Body of pancreas (tissue), 4 donors: ENCODE results near the gene DNASE1L3. TPM values are rescaled to one million over a fixed set of nuclear protein-coding genes. Genes with fewer than 3 reads are reported as not detected.
"Not testable (repeated sequence)": the region's sequence is repeated elsewhere in the genome, so short reads cannot be mapped to it uniquely, and the experiment has no call there.

Experiments
- ATAC-seq: fragments of 150-250 bp; one replicate; pipeline ENCODE4 v1.9.1; 2016
- DNase-seq, 4 donors: peaks; one replicate each; pipeline ENCODE4 v3.0.0-alpha.2; 2019
- H3K27ac ChIP-seq, 4 donors: fragments of 200-600 bp; sonication (generic); 1 replicate in 3 of 4; 2 replicates in 1 of 4; pipeline versions ENCODE4 v1.5.1 to v1.6.1; 2016 to 2019; ENCODE audit warnings: mild to moderate bottlenecking in 1 of 4, mixed read lengths in 1 of 4, moderate library complexity in 1 of 4
- H3K27me3 ChIP-seq, 2 donors: fragments of 200-600 bp; sonication (generic); one replicate each; pipeline ENCODE4 v1.6.0; 2016; ENCODE audit warnings: mild to moderate bottlenecking in 1 of 2
- H3K36me3 ChIP-seq, 2 donors: fragments of 200-600 bp; sonication (generic); replicated peaks in 1 of 2; 2 replicates each; pipeline ENCODE4 v1.5.1; 2016; ENCODE audit warnings: low read depth in 2 of 2; ENCODE audit not compliant: insufficient read depth in 1 of 2
- H3K4me1 ChIP-seq: fragments of 200-600 bp; sonication (generic); one replicate; pipeline ENCODE4 v1.6.0; 2016
- H3K4me3 ChIP-seq, 2 donors: fragments of 200-600 bp; sonication (generic); 1 replicate in 1 of 2; 2 replicates in 1 of 2; pipeline ENCODE4 v1.5.1; 2016 to 2019
- H3K9me3 ChIP-seq, 3 donors: fragments of 200-600 bp; sonication (generic); 1 replicate in 2 of 3; 2 replicates in 1 of 3; pipeline ENCODE4 v1.5.1; 2016
- CTCF ChIP-seq, 7 experiments: fragments of 450-650 bp in 4 of 7; fragments of 200-600 bp in 3 of 7; sonication (generic) in 3 of 7; IDR thresholded peaks; one replicate each; pipeline ENCODE4 v1.5.1; 2016 to 2019; ENCODE audit warnings: antibody characterized with exemption in 7 of 7
- POLR2A ChIP-seq, 3 donors: fragments of 450-650 bp; IDR thresholded peaks; one replicate each; pipeline ENCODE4 v1.6.1; 2016; ENCODE audit warnings: antibody characterized with exemption in 3 of 3, mild to moderate bottlenecking in 2 of 3
- WGBS, 2 donors: methylation state at CpG; one replicate each; pipeline ENCODE4 v1.1.5; 2017; 5-methylcytosine and 5-hydroxymethylcytosine counted together
- intact Hi-C: fragments of 100-400 bp; cut with DNase I; formaldehyde crosslinking; loops from one replicate; pipeline ENCODE4 v1.15.1; 2023
- total RNA-seq, 2 donors: library from RNA; depleted of rRNA; stranded (reverse); fragments of >200 nt; gene quantifications; one replicate each; pipeline ENCODE4 v1.1.0, GENCODE V29; 2016

The DNASE1L3 gene
- total RNA-seq, 2 donors from 2014 or later, result 2.1 TPM; not detected in 1

- WGBS, 2 donors, result 60 to 66% methylated on average over 7 of the region's 7 CpGs
Measured at GRCh38 chr3:58249358-58250092, 38.8 kb upstream of the DNASE1L3 start.

GRCh38 chr3:58246148-58247047 lies 35.6 kb upstream of the DNASE1L3 start:
- ATAC-seq (no peak), DNase-seq (no peak)
- intact Hi-C loops, result no loop called here
- Histone ChIP-seq H3K4me1 (no peaks in the 10 kb centered on the region), H3K27me3 (no peaks in the 10 kb centered on the region), H3K4me3 (no peak overlapping the region), H3K9me3 (no peaks in the 10 kb centered on the region), H3K27ac (no peak overlapping the region), H3K36me3 (no peaks in the 10 kb centered on the region)
- TF ChIP-seq CTCF (IDR thresholded peaks at IDR 0.05) (no peak), POLR2A (IDR thresholded peaks at IDR 0.05) (no peak)
- 71 to 78% methylated on average over 8 of the region's 8 CpGs for WGBS, 2 donors

More at GRCh38 chr3:58249358-58250092, 38.8 kb upstream of the DNASE1L3 start:
- H3K4me3 ChIP-seq, result no peak overlapping the region
- ATAC-seq, result no peak
- H3K27me3 ChIP-seq, result no peaks in the 10 kb centered on the region
- no peaks in the 10 kb centered on the region for H3K36me3 ChIP-seq
- TF ChIP-seq CTCF (IDR thresholded peaks at IDR 0.05) (no peak), POLR2A (IDR thresholded peaks at IDR 0.05) (no peak)
- no peaks in the 10 kb centered on the region for H3K4me1 ChIP-seq
- intact Hi-C loops, result no loop called here
- no peak overlapping the region for H3K27ac ChIP-seq
- H3K9me3 ChIP-seq, result no peaks in the 10 kb centered on the region
- DNase-seq, result no peak

- H3K9me3 ChIP-seq, result no peaks in the 10 kb centered on the region
- TF ChIP-seq CTCF (IDR thresholded peaks at IDR 0.05) (no peak), POLR2A (IDR thresholded peaks at IDR 0.05) (no peak)
- ATAC-seq, result no peak
- no peaks in the 10 kb centered on the region for H3K36me3 ChIP-seq
- H3K27me3 ChIP-seq, result no peaks in the 10 kb centered on the region
- no peak overlapping the region for H3K27ac ChIP-seq
- intact Hi-C loops, result no loop called here
- no peak for DNase-seq
- WGBS, 2 donors, result 90 to 94% methylated on average over 6 of the region's 6 CpGs
- H3K4me1 ChIP-seq, result peaks cover 1% of the 10 kb centered on the region
- H3K4me3 ChIP-seq, result no peak overlapping the region
Measured at GRCh38 chr3:58243976-58244585, 33.3 kb upstream of the DNASE1L3 start.

DNA sequence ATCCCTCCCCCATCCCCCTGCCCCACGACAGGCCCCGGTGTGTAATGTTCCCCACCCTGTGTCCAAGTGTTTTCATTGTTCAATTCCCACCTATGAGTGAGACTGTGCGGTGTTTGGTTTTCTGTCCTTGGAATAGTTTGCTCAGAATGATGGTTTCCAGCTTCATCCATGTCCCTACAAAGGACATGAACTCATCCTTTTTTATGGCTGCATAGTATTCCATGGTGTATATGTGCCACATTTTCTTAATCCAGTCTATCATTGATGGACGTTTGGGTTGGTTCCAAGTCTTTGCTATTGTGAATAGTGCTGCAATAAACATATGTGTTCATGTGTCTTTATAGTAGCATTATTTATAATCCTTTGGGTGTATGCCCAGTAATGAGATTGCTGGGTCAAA lies 32.1 kb upstream of the DNASE1L3 start:
- H3K36me3 ChIP-seq, H3K27ac ChIP-seq, H3K4me3 ChIP-seq, ATAC-seq, DNase-seq, intact Hi-C loops, H3K27me3 ChIP-seq, H3K9me3 ChIP-seq: not testable (repeated sequence)
- 63 to 81% methylated on average over 4 of the region's 4 CpGs for WGBS, 2 donors
- H3K4me1 ChIP-seq, result peaks cover 11% of the 10 kb centered on the region

GRCh38 chr3:58242340-58242739 lies 31.6 kb upstream of the DNASE1L3 start:
- no peaks in the 10 kb centered on the region for H3K27me3 ChIP-seq
- ATAC-seq (no peak), DNase-seq (peak in 1 of 4 donors; percentile 9)
- H3K4me3 ChIP-seq, result no peak overlapping the region
- no peaks in the 10 kb centered on the region for H3K36me3 ChIP-seq
- 38 to 45% methylated on average over 1 of the region's 1 CpG for WGBS, 2 donors
- H3K27ac ChIP-seq, result no peak overlapping the region
- peaks cover 11% of the 10 kb centered on the region for H3K4me1 ChIP-seq
- no peaks in the 10 kb centered on the region for H3K9me3 ChIP-seq
- TF ChIP-seq POLR2A (IDR thresholded peaks at IDR 0.05) (no peak), CTCF (IDR thresholded peaks at IDR 0.05) (no peak)
- intact Hi-C loops, result no loop called here
